CD8-positive, alpha-beta memory T cell (primary cell): Measurements from ENCODE around the gene SS18L1. TPM values are rescaled to one million over a fixed set of nuclear protein-coding genes. Genes with fewer than 3 reads are reported as not detected.
"Not testable (repeated sequence)": the region's sequence is repeated elsewhere in the genome, so short reads cannot be mapped to it uniquely, and the experiment has no call there.

Experiments used
- CTCF ChIA-PET: fragments of 350-600 bp; sonication (Branson Sonifier 250); formaldehyde crosslinking; loops from one replicate; lab custom pipeline; 2021; ENCODE audit warnings: antibody characterized with exemption; lab: Charles Lee
- POLR2A ChIA-PET: fragments of 350-600 bp; sonication (Branson Sonifier 250); formaldehyde crosslinking; loops from one replicate; lab custom pipeline; 2021; ENCODE audit warnings: antibody characterized with exemption; lab: Charles Lee
- DNase-seq, 5 donors: peaks; one replicate each; pipeline versions ENCODE4 v3.0.0 to v3.0.0-alpha.2; 2020 to 2022; ENCODE audit warnings: mixed read lengths in 1 of 5
- H3K27ac ChIP-seq: one replicate; pipeline ENCODE4 v1.7.0; 2013; ENCODE audit warnings: low read depth, mild to moderate bottlenecking, low read length, moderate library complexity
- H3K27me3 ChIP-seq: 2 replicates; pipeline ENCODE4 v1.7.0; 2013; ENCODE audit warnings: low read length, mild to moderate bottlenecking; ENCODE audit not compliant: insufficient read depth, poor library complexity, severe bottlenecking
- H3K36me3 ChIP-seq: 2 replicates; pipeline ENCODE4 v1.7.0; 2013; ENCODE audit warnings: mild to moderate bottlenecking, low read length, moderate library complexity; ENCODE audit not compliant: insufficient read depth
- H3K4me1 ChIP-seq: 2 replicates; pipeline ENCODE4 v1.7.0; 2013; ENCODE audit warnings: mild to moderate bottlenecking, low read length, moderate library complexity; ENCODE audit not compliant: insufficient read depth
- H3K4me3 ChIP-seq: 2 replicates; pipeline ENCODE4 v1.7.0; 2013; ENCODE audit warnings: mild to moderate bottlenecking, low read length
- H3K9me3 ChIP-seq: 2 replicates; pipeline ENCODE4 v1.7.0; 2013; ENCODE audit warnings: mild to moderate bottlenecking, low read length
- H3K27ac Mint-ChIP-seq, 8 donors: one replicate each; pipeline ENCODE4 v1.8.0; 2020 to 2021; ENCODE audit warnings: mixed read lengths in 8 of 8, mild to moderate bottlenecking in 6 of 8, inconsistent platforms in 3 of 8, moderate library complexity in 3 of 8
- H3K27me3 Mint-ChIP-seq, 2 donors: one replicate each; pipeline ENCODE4 v1.8.0; 2020 to 2021; ENCODE audit warnings: mixed read lengths in 2 of 2, mild to moderate bottlenecking in 1 of 2, moderate library complexity in 1 of 2
- H3K36me3 Mint-ChIP-seq, 3 donors: one replicate each; pipeline ENCODE4 v1.8.0; 2020 to 2021; ENCODE audit warnings: mixed read lengths in 3 of 3, inconsistent platforms in 1 of 3, mild to moderate bottlenecking in 1 of 3
- H3K4me1 Mint-ChIP-seq, 3 donors: one replicate each; pipeline ENCODE4 v1.8.0; 2020 to 2021; ENCODE audit warnings: mixed read lengths in 3 of 3, inconsistent platforms in 1 of 3, mild to moderate bottlenecking in 1 of 3
- H3K4me3 Mint-ChIP-seq, 7 donors: one replicate each; pipeline ENCODE4 v1.8.0; 2020 to 2021; ENCODE audit warnings: mixed read lengths in 7 of 7, mild to moderate bottlenecking in 6 of 7, moderate library complexity in 4 of 7, inconsistent platforms in 2 of 7
- H3K9me3 Mint-ChIP-seq, 5 donors: one replicate each; pipeline ENCODE4 v1.8.0; 2020 to 2022; ENCODE audit warnings: mixed read lengths in 5 of 5, mild to moderate bottlenecking in 3 of 5, moderate library complexity in 2 of 5, inconsistent platforms in 1 of 5
- polyA plus RNA-seq: library from polyadenylated mRNA; unstranded; fragments of 300-500 nt; fragmentation: Illumina TruSeq; gene quantifications from one replicate; pipeline ENCODE4 v1.2.3, GENCODE V29; 2021
- total RNA-seq, 2 experiments: library from RNA; stranded (reverse); gene quantifications; one replicate each; pipeline ENCODE4 v1.2.3, GENCODE V29; 2021

The SS18L1 gene
- total and polyA plus RNA-seq, 3 experiments from 2014 or later = 0.86 to 18.5 (median 16.9) TPM

GRCh38 chr20:62147125-62147524 lies 3.6 kb downstream of the SS18L1 start:
- ChIA-PET POLR2A (interaction anchor here (0.6 kb wide), 1 partner anchor 80 kb away, joined by 7 read pairs; no protein-coding TSS in a partner anchor), CTCF (no interaction called here)
- Mint-ChIP-seq H3K27ac (peak overlapping the region in 2 of 8 donors; percentile 43 to 62), H3K4me1 (peaks cover 27 to 51% (median 32%) of the 10 kb centered on the region in 3 donors), H3K36me3 (peaks cover 0 to 15% (median 5%) of the 10 kb centered on the region in 3 donors), H3K27me3 (peaks cover 0 to 2% of the 10 kb centered on the region in 2 donors), H3K4me3 (peak overlapping the region in 1 of 7 donors; percentile 42), H3K9me3 (no peaks in the 10 kb centered on the region)
- no peak for DNase-seq
- Histone ChIP-seq H3K4me3 (no peak overlapping the region), H3K36me3 (no peaks in the 10 kb centered on the region), H3K27me3 (no peaks in the 10 kb centered on the region), H3K4me1 (peaks cover 10% of the 10 kb centered on the region), H3K9me3 (no peaks in the 10 kb centered on the region), H3K27ac (no peak overlapping the region)

- Histone ChIP-seq H3K4me1 (peaks cover 9% of the 10 kb centered on the region), H3K9me3 (no peaks in the 10 kb centered on the region), H3K27ac (no peak overlapping the region), H3K36me3 (no peaks in the 10 kb centered on the region), H3K27me3 (no peaks in the 10 kb centered on the region), H3K4me3 (no peak overlapping the region)
- H3K9me3 Mint-ChIP-seq = no peaks in the 10 kb centered on the region
- DNase-seq = no peak
- CTCF ChIA-PET = no interaction called here
- H3K4me1 Mint-ChIP-seq = peaks cover 27 to 51% (median 30%) of the 10 kb centered on the region in 3 donors
- peak overlapping the region in 2 of 8 donors; percentile 43 to 62 for H3K27ac Mint-ChIP-seq
- H3K27me3 Mint-ChIP-seq = peaks cover 0 to 2% of the 10 kb centered on the region in 2 donors
- peaks cover 3 to 14% (median 5%) of the 10 kb centered on the region in 3 donors for H3K36me3 Mint-ChIP-seq
- H3K4me3 Mint-ChIP-seq = peak overlapping the region in 2 of 7 donors; percentile 19 to 42
- POLR2A ChIA-PET = no interaction called here
Observed at GRCh38 chr20:62147528-62147927, 4.0 kb downstream of the SS18L1 start.

GRCh38 chr20:62148383-62148782 lies 4.8 kb downstream of the SS18L1 start:
- CTCF ChIA-PET, H3K4me3 ChIP-seq, H3K4me1 ChIP-seq, H3K9me3 ChIP-seq, DNase-seq, H3K36me3 ChIP-seq, POLR2A ChIA-PET, H3K27ac Mint-ChIP-seq, H3K27ac ChIP-seq, H3K27me3 ChIP-seq, H3K9me3 Mint-ChIP-seq, H3K27me3 Mint-ChIP-seq: not testable (repeated sequence)
- Mint-ChIP-seq H3K4me1 (peaks cover 27 to 53% (median 35%) of the 10 kb centered on the region in 3 donors), H3K4me3 (peak overlapping the region in 1 of 7 donors; percentile 61), H3K36me3 (peaks cover 8 to 18% (median 10%) of the 10 kb centered on the region in 3 donors)

GRCh38 chr20:62148908-62149314 lies 5.3 kb downstream of the SS18L1 start:
- CTCF ChIA-PET = no interaction called here
- H3K36me3 ChIP-seq = no peaks in the 10 kb centered on the region
- peaks cover 4% of the 10 kb centered on the region for H3K9me3 ChIP-seq
- POLR2A ChIA-PET = no interaction called here
- Mint-ChIP-seq H3K27me3 (peaks cover 0 to 2% of the 10 kb centered on the region in 2 donors), H3K27ac (no peak overlapping the region), H3K36me3 (peaks cover 10 to 23% (median 16%) of the 10 kb centered on the region in 3 donors), H3K4me3 (no peak overlapping the region), H3K9me3 (no peaks in the 10 kb centered on the region), H3K4me1 (peaks cover 27 to 53% (median 35%) of the 10 kb centered on the region in 3 donors)
- peaks cover 9% of the 10 kb centered on the region for H3K4me1 ChIP-seq
- no peak for DNase-seq
- no peak overlapping the region for H3K4me3 ChIP-seq
- no peaks in the 10 kb centered on the region for H3K27me3 ChIP-seq
- H3K27ac ChIP-seq = no peak overlapping the region

GRCh38 chr20:62149532-62150309 lies 6.2 kb downstream of the SS18L1 start:
- ChIA-PET CTCF (no interaction called here), POLR2A (no interaction called here)
- Mint-ChIP-seq H3K27ac (peak overlapping the region in 1 of 8 donors; percentile 45), H3K9me3 (no peaks in the 10 kb centered on the region), H3K4me1 (peaks cover 24 to 49% (median 31%) of the 10 kb centered on the region in 3 donors), H3K36me3 (peaks cover 14 to 31% (median 16%) of the 10 kb centered on the region in 3 donors), H3K27me3 (peaks cover 0 to 2% of the 10 kb centered on the region in 2 donors), H3K4me3 (peak overlapping the region in 1 of 7 donors; percentile 64)
- Histone ChIP-seq H3K27ac (no peak overlapping the region), H3K4me3 (no peak overlapping the region), H3K36me3 (no peaks in the 10 kb centered on the region), H3K4me1 (peaks cover 5% of the 10 kb centered on the region), H3K9me3 (peaks cover 4% of the 10 kb centered on the region), H3K27me3 (no peaks in the 10 kb centered on the region)
- DNase-seq = no peak

- Histone ChIP-seq H3K4me1 (peaks cover under 1% of the 10 kb centered on the region), H3K27ac (no peak overlapping the region), H3K27me3 (no peaks in the 10 kb centered on the region), H3K9me3 (peaks cover 4% of the 10 kb centered on the region), H3K36me3 (no peaks in the 10 kb centered on the region), H3K4me3 (no peak overlapping the region)
- no peak overlapping the region for H3K4me3 Mint-ChIP-seq
- CTCF ChIA-PET = no interaction called here
- H3K36me3 Mint-ChIP-seq = peaks cover 16 to 30% (median 16%) of the 10 kb centered on the region in 3 donors
- H3K4me1 Mint-ChIP-seq = peaks cover 22 to 47% (median 26%) of the 10 kb centered on the region in 3 donors
- H3K9me3 Mint-ChIP-seq = no peaks in the 10 kb centered on the region
- no peaks in the 10 kb centered on the region for H3K27me3 Mint-ChIP-seq
- peak overlapping the region in 2 of 8 donors; percentile 45 to 63 for H3K27ac Mint-ChIP-seq
- DNase-seq = no peak
- POLR2A ChIA-PET = no interaction called here
Observed at GRCh38 chr20:62150310-62150575, 6.7 kb downstream of the SS18L1 start.

GRCh38 chr20:62151225-62151624 lies 7.7 kb downstream of the SS18L1 start:
- Mint-ChIP-seq H3K36me3 (peaks cover 16 to 36% (median 16%) of the 10 kb centered on the region in 3 donors), H3K9me3 (peaks cover 0 to under 1% (median 0%) of the 10 kb centered on the region in 5 donors), H3K4me1 (peaks cover 16 to 47% (median 18%) of the 10 kb centered on the region in 3 donors), H3K4me3 (no peak overlapping the region), H3K27ac (no peak overlapping the region), H3K27me3 (no peaks in the 10 kb centered on the region)
- no peak overlapping the region for H3K27ac ChIP-seq
- H3K36me3 ChIP-seq = no peaks in the 10 kb centered on the region
- no peaks in the 10 kb centered on the region for H3K27me3 ChIP-seq
- H3K9me3 ChIP-seq = peaks cover 4% of the 10 kb centered on the region
- CTCF ChIA-PET = interaction anchor here (1.9 kb wide), 1 partner anchor 140 kb away, joined by 6 read pairs; no protein-coding TSS in a partner anchor
- no peak for DNase-seq
- no peaks in the 10 kb centered on the region for H3K4me1 ChIP-seq
- POLR2A ChIA-PET = no interaction called here
- no peak overlapping the region for H3K4me3 ChIP-seq

GRCh38 chr20:62151835-62152364 lies 8.3 kb downstream of the SS18L1 start:
- Histone ChIP-seq H3K4me1 (no peaks in the 10 kb centered on the region), H3K36me3 (no peaks in the 10 kb centered on the region), H3K9me3 (peaks cover 4% of the 10 kb centered on the region), H3K27ac (no peak overlapping the region), H3K27me3 (no peaks in the 10 kb centered on the region), H3K4me3 (no peak overlapping the region)
- POLR2A ChIA-PET = no interaction called here
- H3K4me1 Mint-ChIP-seq = peaks cover 16 to 49% (median 19%) of the 10 kb centered on the region in 3 donors
- H3K9me3 Mint-ChIP-seq = peaks cover 0 to 2% (median 0%) of the 10 kb centered on the region in 5 donors
- no peak overlapping the region for H3K4me3 Mint-ChIP-seq
- H3K36me3 Mint-ChIP-seq = peaks cover 16 to 36% (median 16%) of the 10 kb centered on the region in 3 donors
- peak overlapping the region in 3 of 8 donors; percentile 3 to 82 (median 33) for H3K27ac Mint-ChIP-seq
- H3K27me3 Mint-ChIP-seq = no peaks in the 10 kb centered on the region
- CTCF ChIA-PET = interaction anchor here (1.9 kb wide), 1 partner anchor 141 kb away, joined by 6 read pairs; no protein-coding TSS in a partner anchor
- DNase-seq = no peak
